ENCODE data around the gene CCL17. TPM values are rescaled to one million over a fixed set of nuclear protein-coding genes. Genes with fewer than 3 reads are reported as not detected.

Gene CCL17
- total RNA-seq, 1 donor from 2014 or later: not detected

DNA sequence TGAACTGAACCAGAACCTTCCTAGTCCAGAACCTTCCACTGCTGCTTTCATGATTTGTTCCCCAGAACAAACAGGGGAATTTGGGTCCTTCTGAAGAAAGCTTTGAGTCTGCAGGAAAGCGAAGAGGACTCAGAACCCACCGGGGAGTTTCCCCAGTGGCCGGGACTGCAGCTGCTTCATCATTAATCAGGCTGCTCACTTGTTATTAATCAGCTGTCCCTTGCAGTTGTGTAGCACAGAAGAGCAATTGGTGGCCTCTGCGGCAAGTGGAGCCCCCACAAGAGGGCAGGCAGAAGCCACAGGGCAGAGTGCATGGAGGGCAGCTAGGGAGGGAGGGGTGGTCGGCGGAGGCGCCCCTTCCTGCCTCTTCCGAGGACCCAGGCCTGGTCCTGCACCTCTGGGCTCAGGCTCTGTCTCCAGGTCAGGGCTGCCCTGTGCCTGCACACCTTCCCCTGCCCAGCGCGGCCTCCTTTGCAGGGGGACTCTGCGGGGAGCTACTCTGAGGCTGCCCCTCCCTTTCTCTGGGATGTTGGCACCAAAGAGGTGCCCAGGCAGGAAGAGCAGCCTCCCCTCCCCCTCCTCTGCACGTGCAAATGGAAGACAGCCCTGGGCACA is 6.9 kb downstream of the CCL17 start:
- Histone ChIP-seq H3K4me3 (ENCODE audit: low read length in 3 of 3) (no peak overlapping the region), H3K4me1 (ENCODE audit: control insufficient read depth in 3 of 3, insufficient read depth in 3 of 3, low read length in 3 of 3) (peaks cover 5 to 12% (median 10%) of the 10 kb centered on the region in 3 donors), H3K27ac (ENCODE audit: low read depth, low read length) (no peak overlapping the region), H3K27me3 (ENCODE audit: control insufficient read depth in 3 of 3, insufficient read depth in 3 of 3, low read length in 3 of 3) (peaks cover 0 to 7% (median 4%) of the 10 kb centered on the region in 3 donors), H3K9ac (ENCODE audit: low read depth in 1 of 3, low read length in 3 of 3) (no peak overlapping the region), H3K36me3 (ENCODE audit: control insufficient read depth in 3 of 3, insufficient read depth in 3 of 3, low read length in 3 of 3) (no peaks in the 10 kb centered on the region), H3K9me3 (ENCODE audit: control insufficient read depth in 3 of 3, low read length in 3 of 3) (no peaks in the 10 kb centered on the region)

DNA sequence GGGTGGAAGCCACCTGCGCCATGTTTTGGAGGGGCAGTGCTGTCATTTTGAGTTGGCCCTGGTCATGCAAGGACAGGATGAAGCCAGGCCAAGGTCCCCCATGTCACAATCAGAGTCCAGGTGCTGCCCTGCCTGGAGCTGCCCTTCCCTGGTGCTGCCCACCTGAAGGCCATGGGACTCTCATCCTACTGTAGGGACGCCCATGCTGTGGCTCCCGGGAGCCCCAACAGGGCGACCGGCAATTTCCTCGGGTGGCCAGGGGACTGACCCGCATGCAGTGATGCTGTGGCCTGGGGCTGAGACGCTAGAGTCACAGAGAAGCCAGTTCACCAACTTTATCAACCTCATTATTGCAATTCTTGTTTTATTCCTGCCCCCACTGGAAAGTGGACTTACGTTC is 8.0 kb downstream of the CCL17 start:
- Histone ChIP-seq H3K36me3 (ENCODE audit: control insufficient read depth in 3 of 3, insufficient read depth in 3 of 3, low read length in 3 of 3) (no peaks in the 10 kb centered on the region), H3K9ac (ENCODE audit: low read depth in 1 of 3, low read length in 3 of 3) (no peak overlapping the region), H3K4me1 (ENCODE audit: control insufficient read depth in 3 of 3, insufficient read depth in 3 of 3, low read length in 3 of 3) (peaks cover 12 to 20% (median 14%) of the 10 kb centered on the region in 3 donors), H3K27me3 (ENCODE audit: control insufficient read depth in 3 of 3, insufficient read depth in 3 of 3, low read length in 3 of 3) (peaks cover 0 to 7% (median 4%) of the 10 kb centered on the region in 3 donors), H3K9me3 (ENCODE audit: control insufficient read depth in 3 of 3, low read length in 3 of 3) (no peaks in the 10 kb centered on the region), H3K4me3 (ENCODE audit: low read length in 3 of 3) (no peak overlapping the region), H3K27ac (ENCODE audit: low read depth, low read length) (no peak overlapping the region)

DNA sequence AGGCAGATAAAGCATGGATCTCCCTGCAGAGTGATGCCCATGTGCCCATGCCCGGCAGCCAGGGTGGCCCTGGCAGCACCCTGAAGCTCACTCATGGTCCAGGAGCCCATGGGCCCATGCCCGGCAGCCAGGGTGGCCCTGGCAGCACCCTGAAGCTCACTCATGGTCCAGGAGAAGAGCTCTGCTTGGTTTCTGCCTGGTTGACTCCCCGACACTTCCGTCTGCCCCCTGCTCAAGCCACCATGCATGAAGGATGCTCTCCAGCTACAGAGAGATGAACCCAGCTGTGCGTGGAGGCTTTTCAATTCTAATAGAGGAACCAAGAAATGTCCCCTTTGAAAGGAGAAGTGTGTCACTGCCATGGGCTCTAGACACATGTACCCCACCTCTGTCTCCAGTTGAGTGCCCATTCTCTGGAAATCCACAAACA is 8.7 kb downstream of the CCL17 start:
- no peak overlapping the region for H3K4me3 ChIP-seq (ENCODE audit: low read length in 3 of 3)
- peaks cover 12 to 20% (median 14%) of the 10 kb centered on the region in 3 donors for H3K4me1 ChIP-seq (ENCODE audit: control insufficient read depth in 3 of 3, insufficient read depth in 3 of 3, low read length in 3 of 3)

DNA sequence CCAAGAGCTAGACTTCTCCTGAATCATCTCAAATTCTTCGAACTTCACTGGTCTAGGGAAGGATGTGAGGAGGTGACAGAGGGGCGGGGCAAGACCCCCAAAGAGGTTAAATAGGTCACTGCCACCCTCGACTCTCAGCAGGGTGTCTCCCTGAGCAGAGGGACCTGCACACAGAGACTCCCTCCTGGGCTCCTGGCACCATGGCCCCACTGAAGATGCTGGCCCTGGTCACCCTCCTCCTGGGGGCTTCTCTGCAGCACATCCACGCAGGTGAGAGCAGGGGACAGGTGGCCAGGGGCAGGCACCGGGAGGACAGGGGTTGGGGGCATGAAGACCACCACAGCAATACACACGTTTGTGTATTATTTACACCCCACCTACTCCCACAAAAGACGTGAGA is 9.2 kb downstream of the CCL17 start:
- H3K36me3 ChIP-seq (ENCODE audit: control insufficient read depth in 3 of 3, insufficient read depth in 3 of 3, low read length in 3 of 3): no peaks in the 10 kb centered on the region
- H3K27me3 ChIP-seq (ENCODE audit: control insufficient read depth in 3 of 3, insufficient read depth in 3 of 3, low read length in 3 of 3): peaks cover 0 to 7% (median 4%) of the 10 kb centered on the region in 3 donors
- H3K4me3 ChIP-seq (ENCODE audit: low read length in 3 of 3): no peak overlapping the region
- no peak overlapping the region for H3K9ac ChIP-seq (ENCODE audit: low read depth in 1 of 3, low read length in 3 of 3)
- no peaks in the 10 kb centered on the region for H3K9me3 ChIP-seq (ENCODE audit: control insufficient read depth in 3 of 3, low read length in 3 of 3)
- no peak overlapping the region for H3K27ac ChIP-seq (ENCODE audit: low read depth, low read length)
- H3K4me1 ChIP-seq (ENCODE audit: control insufficient read depth in 3 of 3, insufficient read depth in 3 of 3, low read length in 3 of 3): peaks cover 15 to 24% (median 17%) of the 10 kb centered on the region in 3 donors

More for the DNA sequence above, 8.7 kb downstream of the CCL17 start:
- H3K9me3 ChIP-seq (ENCODE audit: control insufficient read depth in 3 of 3, low read length in 3 of 3): no peaks in the 10 kb centered on the region
- H3K36me3 ChIP-seq (ENCODE audit: control insufficient read depth in 3 of 3, insufficient read depth in 3 of 3, low read length in 3 of 3): no peaks in the 10 kb centered on the region
- peaks cover 0 to 7% (median 4%) of the 10 kb centered on the region in 3 donors for H3K27me3 ChIP-seq (ENCODE audit: control insufficient read depth in 3 of 3, insufficient read depth in 3 of 3, low read length in 3 of 3)
- H3K27ac ChIP-seq (ENCODE audit: low read depth, low read length): no peak overlapping the region
- H3K9ac ChIP-seq (ENCODE audit: low read depth in 1 of 3, low read length in 3 of 3): no peak overlapping the region

DNA sequence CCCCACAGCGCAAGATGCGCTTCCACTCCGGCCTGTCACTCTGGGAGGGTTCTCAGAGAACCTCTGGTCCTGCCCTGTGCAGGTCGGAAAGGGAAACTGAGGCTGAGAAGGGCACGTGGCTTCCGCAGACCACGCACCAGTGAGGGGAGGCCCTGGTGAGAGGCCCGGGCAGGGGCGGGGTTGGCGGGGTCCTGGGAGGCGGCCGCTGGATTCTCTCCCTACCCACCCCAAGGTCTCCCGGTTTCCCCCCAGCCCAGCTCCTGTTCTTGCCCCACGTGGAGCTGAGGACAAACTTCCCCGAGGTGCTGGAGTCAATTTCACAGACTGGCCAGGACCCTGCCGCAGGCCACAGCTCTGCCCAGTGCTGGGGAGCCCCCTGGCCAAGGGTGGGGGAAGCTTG is 11.5 kb downstream of the CCL17 start:
- H3K4me1 ChIP-seq (ENCODE audit: control insufficient read depth in 3 of 3, insufficient read depth in 3 of 3, low read length in 3 of 3): peaks cover 12 to 18% (median 15%) of the 10 kb centered on the region in 3 donors
- H3K27ac ChIP-seq (ENCODE audit: low read depth, low read length): no peak overlapping the region
- no peak overlapping the region for H3K4me3 ChIP-seq (ENCODE audit: low read length in 3 of 3)
- no peak overlapping the region for H3K9ac ChIP-seq (ENCODE audit: low read depth in 1 of 3, low read length in 3 of 3)
- H3K36me3 ChIP-seq (ENCODE audit: control insufficient read depth in 3 of 3, insufficient read depth in 3 of 3, low read length in 3 of 3): no peaks in the 10 kb centered on the region
- no peaks in the 10 kb centered on the region for H3K9me3 ChIP-seq (ENCODE audit: control insufficient read depth in 3 of 3, low read length in 3 of 3)
- H3K27me3 ChIP-seq (ENCODE audit: control insufficient read depth in 3 of 3, insufficient read depth in 3 of 3, low read length in 3 of 3): peaks cover 0 to 4% (median 0%) of the 10 kb centered on the region in 3 donors

DNA sequence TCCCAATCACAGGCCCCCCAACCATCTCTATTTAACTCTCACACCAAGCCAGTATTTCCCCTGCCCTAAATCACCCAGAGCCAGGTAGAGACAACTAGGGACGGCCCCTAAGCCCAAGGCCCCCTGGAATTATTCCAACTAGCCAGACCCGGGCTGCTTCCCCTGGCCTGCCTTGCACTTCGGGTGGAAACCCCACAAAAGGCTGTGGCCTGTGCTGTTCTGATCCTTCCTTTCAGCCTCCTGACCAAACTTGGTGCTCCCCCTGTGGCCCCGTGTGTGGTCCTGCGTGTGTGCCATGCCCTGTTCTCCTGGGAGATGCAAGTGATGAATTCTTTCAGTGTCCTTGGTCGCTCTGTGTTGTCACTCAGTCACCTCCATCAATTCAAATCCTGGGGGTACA is 14.9 kb downstream of the CCL17 start:
- Histone ChIP-seq H3K9me3 (ENCODE audit: control insufficient read depth in 3 of 3, low read length in 3 of 3) (no peaks in the 10 kb centered on the region), H3K4me1 (ENCODE audit: control insufficient read depth in 3 of 3, insufficient read depth in 3 of 3, low read length in 3 of 3) (peaks cover 15 to 21% (median 18%) of the 10 kb centered on the region in 3 donors), H3K4me3 (ENCODE audit: low read length in 3 of 3) (no peak overlapping the region), H3K27me3 (ENCODE audit: control insufficient read depth in 3 of 3, insufficient read depth in 3 of 3, low read length in 3 of 3) (no peaks in the 10 kb centered on the region), H3K27ac (ENCODE audit: low read depth, low read length) (no peak overlapping the region), H3K36me3 (ENCODE audit: control insufficient read depth in 3 of 3, insufficient read depth in 3 of 3, low read length in 3 of 3) (no peaks in the 10 kb centered on the region), H3K9ac (ENCODE audit: low read depth in 1 of 3, low read length in 3 of 3) (no peak overlapping the region)

DNA sequence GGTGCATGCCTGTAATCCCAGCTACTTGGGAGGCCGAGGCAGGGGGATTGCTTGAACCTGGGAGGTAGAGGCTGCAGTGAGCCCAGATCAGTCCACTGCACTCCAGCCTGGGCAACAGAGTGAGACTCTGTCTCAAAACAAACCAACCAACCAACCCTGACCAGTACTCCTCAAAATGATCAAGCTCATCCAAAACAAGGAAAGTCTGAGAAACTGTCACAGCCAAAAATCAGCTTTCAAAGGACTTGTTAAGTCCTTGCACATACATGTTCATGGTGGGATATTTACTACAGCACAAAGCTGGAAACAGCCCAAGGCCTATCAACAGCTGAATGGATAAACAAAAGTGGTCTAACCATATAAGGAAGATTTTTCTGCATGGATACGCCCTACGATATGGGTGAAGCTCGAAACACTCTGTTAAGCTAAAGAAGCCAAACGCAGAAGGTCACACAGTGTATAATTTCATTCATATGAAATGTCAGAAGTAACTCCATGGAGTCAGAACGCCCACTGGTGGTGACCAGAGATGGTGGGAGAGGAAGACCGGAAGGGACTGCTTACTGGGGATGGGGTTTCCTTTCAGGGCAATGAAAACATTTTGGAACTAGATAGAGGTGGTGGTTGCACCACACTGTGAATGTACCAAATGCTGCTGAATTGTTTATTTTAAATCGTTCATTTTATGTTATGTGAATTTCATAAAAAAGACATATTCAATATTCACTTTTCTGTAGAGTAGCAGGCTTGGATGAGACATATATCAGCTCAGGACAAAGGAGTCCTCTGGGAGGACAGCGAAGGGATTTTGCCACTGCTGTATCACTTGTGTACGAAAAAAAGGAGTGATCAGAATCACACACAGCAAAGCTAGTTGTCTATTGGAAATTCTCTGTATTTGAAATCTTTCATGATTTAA is 17.7 kb downstream of the CCL17 start:
- Histone ChIP-seq H3K4me3 (ENCODE audit: low read length in 3 of 3) (no peak overlapping the region), H3K9ac (ENCODE audit: low read depth in 1 of 3, low read length in 3 of 3) (no peak overlapping the region), H3K27me3 (ENCODE audit: control insufficient read depth in 3 of 3, insufficient read depth in 3 of 3, low read length in 3 of 3) (no peaks in the 10 kb centered on the region), H3K27ac (ENCODE audit: low read depth, low read length) (no peak overlapping the region), H3K36me3 (ENCODE audit: control insufficient read depth in 3 of 3, insufficient read depth in 3 of 3, low read length in 3 of 3) (peaks cover 2 to 5% (median 3%) of the 10 kb centered on the region in 3 donors), H3K9me3 (ENCODE audit: control insufficient read depth in 3 of 3, low read length in 3 of 3) (no peaks in the 10 kb centered on the region), H3K4me1 (ENCODE audit: control insufficient read depth in 3 of 3, insufficient read depth in 3 of 3, low read length in 3 of 3) (peaks cover 12 to 21% (median 18%) of the 10 kb centered on the region in 3 donors)

DNA sequence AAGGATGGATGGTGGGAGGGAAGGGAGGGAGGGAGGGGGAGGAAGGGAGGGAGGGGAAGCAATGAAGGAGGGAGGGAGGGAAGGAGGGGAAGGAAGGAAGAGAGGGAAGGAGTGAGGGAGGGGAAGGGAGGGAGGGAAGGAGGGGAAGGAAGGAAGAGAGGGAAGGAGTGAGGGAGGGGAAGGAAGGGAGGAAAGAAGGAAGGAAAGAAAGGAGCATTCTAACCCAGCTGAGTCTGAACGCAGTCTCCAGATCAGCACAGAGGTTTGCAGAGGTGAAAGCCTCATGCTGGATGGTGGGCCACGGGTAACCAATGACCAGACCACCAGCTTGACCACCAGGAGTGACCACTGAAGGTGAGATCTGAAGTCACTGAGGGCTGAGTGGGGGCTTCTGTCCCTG is 18.6 kb downstream of the CCL17 start:
- Histone ChIP-seq H3K27ac (ENCODE audit: low read depth, low read length) (no peak overlapping the region), H3K4me3 (ENCODE audit: low read length in 3 of 3) (no peak overlapping the region), H3K4me1 (ENCODE audit: control insufficient read depth in 3 of 3, insufficient read depth in 3 of 3, low read length in 3 of 3) (peaks cover 11 to 20% (median 16%) of the 10 kb centered on the region in 3 donors), H3K36me3 (ENCODE audit: control insufficient read depth in 3 of 3, insufficient read depth in 3 of 3, low read length in 3 of 3) (peaks cover 5 to 12% (median 7%) of the 10 kb centered on the region in 3 donors), H3K9me3 (ENCODE audit: control insufficient read depth in 3 of 3, low read length in 3 of 3) (no peaks in the 10 kb centered on the region), H3K9ac (ENCODE audit: low read depth in 1 of 3, low read length in 3 of 3) (peak overlapping the region in 1 of 3 donors; percentile 10), H3K27me3 (ENCODE audit: control insufficient read depth in 3 of 3, insufficient read depth in 3 of 3, low read length in 3 of 3) (no peaks in the 10 kb centered on the region)

DNA sequence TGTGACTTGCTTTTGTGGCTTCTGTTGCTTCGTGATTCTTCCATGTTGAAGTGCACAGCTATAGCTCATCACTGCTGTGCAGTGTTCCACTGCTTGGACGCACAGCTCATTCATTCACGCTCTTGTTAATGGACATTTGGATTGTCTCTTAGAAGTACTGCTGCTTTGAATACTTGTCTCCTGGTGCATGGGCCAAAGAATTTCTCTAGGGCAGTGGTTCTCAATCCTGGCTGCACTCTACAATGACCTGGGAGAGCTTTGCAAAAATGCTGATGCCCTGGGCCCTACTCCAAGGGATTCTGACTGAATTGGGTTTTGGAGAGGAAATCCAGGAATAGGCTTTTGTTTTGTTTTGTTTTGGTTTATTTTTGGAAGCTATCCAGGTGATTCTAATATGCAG is 20.0 kb downstream of the CCL17 start:
- Histone ChIP-seq H3K9me3 (ENCODE audit: control insufficient read depth in 3 of 3, low read length in 3 of 3) (no peaks in the 10 kb centered on the region), H3K27ac (ENCODE audit: low read depth, low read length) (no peak overlapping the region), H3K9ac (ENCODE audit: low read depth in 1 of 3, low read length in 3 of 3) (no peak overlapping the region), H3K36me3 (ENCODE audit: control insufficient read depth in 3 of 3, insufficient read depth in 3 of 3, low read length in 3 of 3) (peaks cover 15 to 23% (median 17%) of the 10 kb centered on the region in 3 donors), H3K4me1 (ENCODE audit: control insufficient read depth in 3 of 3, insufficient read depth in 3 of 3, low read length in 3 of 3) (peaks cover 3 to 12% (median 9%) of the 10 kb centered on the region in 3 donors), H3K27me3 (ENCODE audit: control insufficient read depth in 3 of 3, insufficient read depth in 3 of 3, low read length in 3 of 3) (no peaks in the 10 kb centered on the region), H3K4me3 (ENCODE audit: low read length in 3 of 3) (no peak overlapping the region)

DNA sequence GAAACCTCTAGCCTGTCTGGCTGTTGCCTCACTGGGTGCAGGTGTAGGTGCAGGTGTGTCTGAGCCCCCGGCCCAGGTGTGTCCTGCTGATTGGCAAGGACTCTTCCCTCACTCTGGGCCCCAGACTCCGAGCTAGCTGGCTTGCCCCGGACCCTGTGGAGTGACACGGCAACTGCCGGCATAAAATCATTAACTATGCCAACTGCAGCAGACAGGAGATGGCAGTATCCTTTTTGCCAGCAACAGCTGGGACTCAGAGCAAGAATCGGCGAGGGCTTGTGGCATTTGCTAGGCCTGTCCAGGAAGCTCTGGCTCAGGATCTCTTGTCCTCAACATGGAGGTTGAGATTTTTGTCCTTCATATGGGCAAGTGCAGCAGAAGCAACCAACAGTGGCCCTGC is 21.8 kb downstream of the CCL17 start:
- no peak overlapping the region for H3K27ac ChIP-seq (ENCODE audit: low read depth, low read length)
- H3K9me3 ChIP-seq (ENCODE audit: control insufficient read depth in 3 of 3, low read length in 3 of 3): no peaks in the 10 kb centered on the region
- H3K9ac ChIP-seq (ENCODE audit: low read depth in 1 of 3, low read length in 3 of 3): peak overlapping the region in 1 of 3 donors; percentile 47
- H3K4me1 ChIP-seq (ENCODE audit: control insufficient read depth in 3 of 3, insufficient read depth in 3 of 3, low read length in 3 of 3): peaks cover 3 to 12% (median 9%) of the 10 kb centered on the region in 3 donors
- no peak overlapping the region for H3K4me3 ChIP-seq (ENCODE audit: low read length in 3 of 3)
- no peaks in the 10 kb centered on the region for H3K27me3 ChIP-seq (ENCODE audit: control insufficient read depth in 3 of 3, insufficient read depth in 3 of 3, low read length in 3 of 3)
- peaks cover 30 to 39% (median 33%) of the 10 kb centered on the region in 3 donors for H3K36me3 ChIP-seq (ENCODE audit: control insufficient read depth in 3 of 3, insufficient read depth in 3 of 3, low read length in 3 of 3)

Data from skeletal muscle tissue (tissue), 4 donors.